ENCODE measurements around the gene LDB3.

The LDB3 gene

DNA sequence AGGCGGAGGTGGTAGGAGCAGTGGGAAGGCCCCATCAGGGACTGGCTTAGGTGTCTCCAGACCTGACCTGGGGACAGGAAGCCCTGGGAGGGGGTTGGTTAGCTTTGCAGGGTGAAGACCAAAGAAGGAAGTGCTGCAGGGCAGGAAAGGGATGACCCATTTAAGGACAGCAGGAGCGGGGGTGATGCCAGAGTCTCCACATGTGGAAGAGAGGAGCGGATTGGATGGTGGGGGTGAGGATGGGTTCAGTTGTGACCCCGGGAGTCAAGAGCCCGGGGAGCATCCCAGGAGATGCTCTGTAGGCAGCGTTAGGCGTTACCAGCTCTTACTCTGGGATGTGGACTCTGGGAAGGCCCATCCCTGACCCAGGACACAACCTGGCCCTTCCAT lies 3.1 kb upstream of the LDB3 start:
- no peak for DNase-seq

DNA sequence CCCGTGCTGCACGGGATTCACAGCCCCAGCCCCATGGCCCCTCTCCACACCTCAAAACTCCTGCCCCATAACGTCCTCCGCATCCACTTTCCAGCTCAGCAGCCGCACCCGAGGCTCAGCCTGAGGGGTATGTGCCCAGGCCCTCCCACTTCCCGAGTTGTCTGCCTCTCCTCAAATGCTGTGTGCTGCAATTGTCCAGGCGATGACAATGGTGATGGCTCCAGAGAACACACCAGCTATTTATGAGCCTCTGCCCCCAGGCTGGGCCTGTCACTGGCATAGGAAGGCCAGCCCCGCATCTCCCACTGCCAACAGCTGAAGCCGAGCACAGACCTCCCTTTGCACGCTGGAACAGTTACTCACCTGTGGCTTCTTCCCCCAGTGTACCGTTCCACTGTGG lies 2.4 kb upstream of the LDB3 start:
- DNase-seq = no peak

DNA sequence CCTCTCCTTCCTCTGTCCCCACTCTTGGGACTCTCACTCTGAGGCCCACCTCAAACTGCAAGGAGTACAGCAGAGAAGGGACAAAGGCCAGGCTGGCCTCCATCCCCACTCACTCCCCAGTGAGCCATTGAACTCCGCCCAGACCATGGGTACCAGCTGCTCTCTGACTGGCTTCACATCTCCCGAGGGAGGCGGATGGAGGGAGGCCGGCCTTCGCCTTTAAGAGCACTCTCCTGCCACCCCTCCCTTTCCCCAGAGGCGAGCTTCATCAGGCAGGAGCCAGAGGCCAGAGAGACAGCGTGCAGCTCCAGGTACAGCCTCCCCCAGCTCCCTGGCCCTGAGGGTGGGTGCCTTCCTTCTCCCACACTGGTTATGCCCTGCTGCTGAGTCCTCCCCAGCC lies 1.8 kb upstream of the LDB3 start:
- DNase-seq = no peak

- no peak for DNase-seq
These were observed 710 bp upstream of the LDB3 start for GRCh38 chr10:86667421-86668181.

DNA sequence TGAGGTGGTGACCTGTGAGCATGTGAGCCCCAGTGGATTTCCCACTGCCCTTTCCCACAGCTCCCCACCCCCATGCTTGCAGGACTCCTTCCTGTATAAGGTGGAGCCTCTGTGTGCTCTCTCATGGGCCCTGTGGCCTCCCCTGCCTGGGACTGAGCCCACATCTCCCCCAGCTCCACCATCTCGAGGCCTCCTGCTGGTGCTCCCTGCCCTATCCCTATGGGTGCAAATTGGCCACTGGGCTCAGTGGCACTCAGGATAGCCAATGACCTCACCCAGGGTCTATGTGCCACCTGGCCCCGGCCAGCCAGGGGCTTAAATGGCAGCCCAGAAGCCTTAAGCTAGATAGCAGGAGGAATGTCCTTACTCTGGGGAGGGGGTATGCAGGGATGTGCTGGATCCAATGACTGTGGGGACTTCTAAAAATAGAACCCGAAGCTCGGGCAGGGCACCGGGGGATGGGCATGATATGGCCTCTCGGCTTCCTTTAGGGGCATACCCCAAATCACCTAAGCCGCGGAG lies 2.0 kb downstream of the LDB3 start:
- DNase-seq = no peak

- no peak for DNase-seq
These were observed 2.6 kb downstream of the LDB3 start for GRCh38 chr10:86670876-86671275.

- DNase-seq = no peak
These were observed 3.1 kb downstream of the LDB3 start for GRCh38 chr10:86671419-86671818.

DNA sequence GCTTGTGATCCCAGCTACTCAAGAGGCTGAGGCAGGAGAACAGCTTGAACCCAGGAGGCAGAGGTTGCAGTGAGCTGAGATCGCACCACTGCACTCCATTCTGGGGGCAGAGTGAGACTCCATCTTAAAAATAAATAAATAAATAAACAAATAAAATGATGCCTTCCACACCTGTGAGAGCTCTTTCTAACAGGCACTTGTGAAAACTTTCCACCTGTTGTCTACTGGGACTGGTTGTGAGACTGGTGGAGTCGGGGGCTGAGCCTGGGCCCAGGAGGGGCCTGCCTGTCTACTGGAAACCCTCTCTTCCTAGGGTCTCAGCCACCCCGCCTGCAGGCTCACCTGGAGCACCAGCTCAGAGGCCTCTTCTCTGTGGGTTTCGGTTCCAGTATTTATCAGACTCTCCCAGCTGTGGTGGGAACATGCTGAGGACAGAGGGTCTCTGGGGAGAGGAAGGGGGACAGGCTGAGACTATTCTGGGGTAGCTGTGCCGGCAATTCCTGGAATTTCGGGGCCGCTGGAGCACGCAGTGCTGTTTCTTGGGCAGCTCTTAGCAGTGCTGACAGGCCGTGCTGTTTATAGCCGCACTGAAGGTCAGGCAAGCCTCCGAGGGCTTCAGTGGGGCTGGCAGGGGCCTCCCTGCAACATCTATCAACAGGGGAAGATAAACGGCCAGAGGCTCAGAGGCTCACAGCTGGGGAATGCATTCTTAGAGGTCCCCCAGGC lies 3.8 kb downstream of the LDB3 start:
- no peak for DNase-seq

DNA sequence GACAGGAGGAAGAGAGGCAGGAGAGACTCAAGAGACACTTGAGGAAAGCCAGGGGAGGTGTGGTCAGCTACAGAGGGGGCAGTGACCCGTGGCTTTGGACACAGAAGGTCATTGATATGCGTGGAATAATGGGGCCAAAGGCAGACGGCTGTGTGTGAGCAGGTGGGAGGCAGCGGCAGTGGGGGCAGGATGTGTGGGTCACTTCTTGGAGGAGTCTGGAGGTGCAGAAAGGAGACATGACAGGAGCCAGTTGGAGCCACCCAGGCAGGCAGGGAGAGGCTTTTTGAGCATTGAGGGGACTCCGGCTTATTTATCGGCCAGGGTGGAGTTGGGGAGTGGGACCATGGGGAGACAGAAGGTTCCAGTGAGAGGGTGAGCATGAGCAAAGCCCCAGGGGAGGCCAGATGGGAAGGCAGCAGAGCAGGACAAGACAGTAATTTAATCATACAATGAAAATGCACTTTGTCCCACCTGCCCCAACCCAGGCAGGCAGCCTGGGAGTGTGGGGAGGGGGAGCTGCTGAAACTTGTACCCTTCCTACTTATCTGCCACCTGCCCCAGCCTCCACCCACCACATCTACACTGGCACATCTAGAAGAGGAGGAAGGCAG lies 5.0 kb downstream of the LDB3 start:
- no peak for DNase-seq

GRCh38 chr10:86673827-86674581 lies 5.7 kb downstream of the LDB3 start:
- DNase-seq = no peak

GRCh38 chr10:86674912-86675311 lies 6.6 kb downstream of the LDB3 start:
- no peak for DNase-seq

DNA sequence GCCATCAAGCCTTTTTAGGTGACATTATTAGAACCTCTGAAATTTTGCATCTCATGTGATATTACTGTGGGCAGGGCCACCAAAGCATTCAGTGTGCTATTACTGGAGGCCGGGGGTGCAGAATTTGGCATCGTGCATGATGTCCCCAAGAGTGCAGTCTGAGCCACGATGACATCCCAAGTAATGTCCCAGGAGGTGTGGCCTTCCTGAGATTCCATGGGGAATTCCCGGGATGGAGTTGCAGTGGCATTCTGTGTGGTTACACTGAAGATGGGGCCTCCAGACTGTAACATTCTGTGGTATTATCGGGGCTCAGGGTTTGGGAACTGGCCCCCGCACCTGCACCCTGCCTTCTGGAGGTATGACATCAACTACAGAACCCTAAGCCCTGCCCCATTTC lies 9.1 kb downstream of the LDB3 start:
- DNase-seq = no peak

DNA sequence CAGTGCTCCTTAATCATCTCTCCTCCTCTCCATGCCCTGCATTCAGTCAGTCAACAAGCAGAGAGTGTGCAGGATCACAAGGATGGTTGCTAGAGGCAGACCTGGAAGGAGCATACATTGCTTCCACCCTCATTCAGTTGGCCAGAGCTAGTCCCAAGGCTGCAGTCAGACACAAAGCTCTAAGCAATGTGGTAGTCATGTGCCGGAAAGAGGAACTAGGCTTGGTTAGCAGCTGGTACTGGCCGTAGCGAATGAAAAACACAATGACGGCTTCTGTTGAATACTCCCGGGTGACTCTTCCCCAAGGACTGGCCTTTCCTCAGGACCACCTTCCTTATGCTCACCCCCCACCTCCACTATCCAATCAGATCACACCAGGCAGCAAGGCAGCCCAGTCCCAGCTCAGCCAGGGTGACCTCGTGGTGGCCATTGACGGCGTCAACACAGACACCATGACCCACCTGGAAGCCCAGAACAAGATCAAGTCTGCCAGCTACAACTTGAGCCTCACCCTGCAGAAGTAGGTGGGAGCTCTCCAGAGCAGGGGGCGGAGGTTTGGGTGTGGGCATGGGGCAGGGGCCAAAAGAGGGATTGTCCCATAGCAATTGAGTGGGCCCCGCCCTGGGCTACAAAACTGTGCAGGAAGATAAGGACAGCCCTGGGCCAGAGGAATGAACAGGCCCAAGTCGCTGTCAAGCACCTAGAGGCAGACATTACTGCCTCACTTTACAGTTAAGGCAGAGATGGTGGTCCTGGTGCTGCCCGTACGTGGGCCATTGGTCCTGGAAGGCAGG lies 10.9 kb downstream of the LDB3 start:
- DNase-seq = no peak

DNA sequence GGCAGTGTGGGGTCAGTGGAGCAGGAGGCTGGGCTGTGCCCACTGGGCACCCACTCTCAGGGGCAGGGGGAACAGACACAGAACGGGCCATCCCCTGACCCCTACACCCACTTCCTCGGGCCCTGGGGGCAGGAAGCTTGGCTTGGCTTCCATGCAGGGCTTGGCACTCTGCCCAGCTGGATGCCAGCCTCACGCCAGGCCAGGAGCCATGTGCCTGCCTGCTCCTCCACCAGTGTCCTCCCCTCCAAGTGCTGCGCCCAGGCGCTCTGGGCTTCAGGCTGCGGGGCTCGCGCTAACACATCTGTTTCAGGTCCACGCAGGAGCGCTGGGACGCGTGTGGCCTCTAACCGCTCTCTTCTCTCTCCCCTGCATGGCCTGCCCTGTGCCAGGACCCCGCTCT lies 12.7 kb downstream of the LDB3 start:
- DNase-seq = no peak

GRCh38 chr10:86681722-86682386 lies 13.5 kb downstream of the LDB3 start:
- no peak for DNase-seq

DNA sequence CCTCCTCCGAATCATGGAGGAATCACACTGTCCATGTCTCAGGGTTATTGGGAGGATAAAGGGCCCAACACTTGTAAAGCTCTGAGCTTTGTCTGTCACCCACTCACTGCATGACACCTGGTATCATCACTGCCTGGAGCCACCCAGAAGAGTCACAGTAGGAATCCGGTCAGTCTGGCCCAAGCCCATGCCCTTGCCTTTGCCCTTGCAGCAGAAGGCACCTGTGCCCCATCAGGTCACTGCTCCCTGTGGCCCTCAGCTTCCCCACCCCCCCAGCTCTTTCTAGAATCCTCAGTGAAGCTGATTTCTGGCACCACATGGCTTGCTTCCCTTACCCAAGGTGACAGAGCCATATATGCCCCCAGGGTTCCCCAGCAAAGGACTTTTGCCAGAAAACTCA lies 14.4 kb downstream of the LDB3 start:
- DNase-seq = no peak

DNA sequence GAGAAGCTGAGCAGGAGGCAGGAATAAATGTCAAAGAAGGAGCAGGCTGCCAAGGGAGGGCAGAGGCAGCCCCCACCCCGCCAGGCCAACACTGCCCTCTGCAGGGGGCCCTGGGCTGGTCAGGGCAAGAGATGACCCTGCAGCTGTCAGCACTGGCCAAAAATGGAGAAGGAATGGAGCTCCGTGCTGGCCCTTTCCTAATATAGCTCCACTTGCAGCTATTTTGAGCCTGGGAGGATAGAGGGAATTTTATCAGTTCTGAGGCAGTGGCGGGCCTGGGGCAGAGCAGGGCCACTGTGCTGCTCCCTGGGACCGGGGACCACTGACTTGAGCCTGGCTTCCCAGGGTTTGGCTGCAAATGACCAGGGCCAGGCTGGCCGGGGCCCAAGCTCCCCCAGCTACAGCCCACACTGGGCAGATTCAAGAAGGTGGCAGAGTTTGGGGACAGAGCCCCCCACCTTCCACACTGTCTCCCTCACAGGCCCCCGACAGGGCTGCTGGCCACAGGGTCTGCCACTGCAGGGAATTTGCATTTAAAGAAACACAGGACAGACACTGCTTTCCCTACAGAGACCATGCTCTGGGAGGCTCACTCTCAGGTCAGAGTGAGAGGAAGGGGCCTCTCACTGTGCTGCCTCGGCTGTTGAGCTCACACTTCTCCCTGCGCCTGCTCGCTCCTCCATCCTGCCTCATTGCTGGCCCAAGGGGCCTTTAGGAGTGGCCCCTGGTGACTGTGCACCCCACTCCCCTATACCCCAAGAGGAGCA lies 16.2 kb downstream of the LDB3 start:
- DNase-seq = no peak

- no peak for DNase-seq
These were observed 17.1 kb downstream of the LDB3 start for GRCh38 chr10:86685416-86685815.

DNA sequence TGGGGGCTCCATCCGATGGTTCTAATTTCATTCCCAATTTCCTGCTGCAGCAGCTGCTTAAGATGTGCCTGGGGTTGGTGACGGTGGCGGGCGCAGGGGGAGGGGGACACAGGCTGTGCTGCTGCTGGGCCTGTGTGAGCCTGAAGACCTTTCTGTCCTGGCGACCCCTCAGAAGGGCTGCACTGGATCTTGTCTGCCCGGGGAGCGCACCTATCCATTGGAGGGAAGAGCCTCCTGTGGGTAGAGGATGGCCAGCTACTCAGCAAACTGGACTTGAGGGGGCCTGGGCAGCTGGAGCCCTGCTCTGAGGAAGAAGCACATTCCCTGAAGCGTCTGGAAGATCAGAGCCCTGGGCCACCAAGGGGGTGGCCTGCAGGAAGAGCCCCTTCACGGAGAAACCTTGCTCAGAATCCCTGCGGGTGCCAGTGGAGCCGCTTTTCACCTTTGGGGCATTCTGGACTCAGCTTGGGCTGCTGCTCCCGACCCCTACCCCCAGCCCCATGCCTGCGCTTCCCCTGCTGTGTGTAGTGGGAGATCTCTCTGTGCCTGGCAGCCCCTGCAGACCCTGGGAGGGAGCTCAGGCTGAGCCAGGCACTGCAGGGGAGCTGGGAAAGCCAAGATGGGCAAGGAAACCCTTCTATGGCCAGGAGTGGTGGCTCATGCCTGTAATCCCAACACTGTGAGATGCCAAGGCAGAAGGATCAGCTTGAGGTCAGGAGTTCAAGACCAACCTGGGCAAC lies 17.8 kb downstream of the LDB3 start:
- no peak for DNase-seq

- no peak for DNase-seq
These were observed 18.7 kb downstream of the LDB3 start for GRCh38 chr10:86686972-86687371.

All from NCI-H774 (cell line).